ENCODE data around the gene FURIN.
A peak's percentile ranks its signal among the peaks of the same experiment; 100 is the strongest.
"Not testable (repeated sequence)": the region's sequence is repeated elsewhere in the genome, so short reads cannot be mapped to it uniquely, and the experiment has no call there.

FURIN gene

DNA sequence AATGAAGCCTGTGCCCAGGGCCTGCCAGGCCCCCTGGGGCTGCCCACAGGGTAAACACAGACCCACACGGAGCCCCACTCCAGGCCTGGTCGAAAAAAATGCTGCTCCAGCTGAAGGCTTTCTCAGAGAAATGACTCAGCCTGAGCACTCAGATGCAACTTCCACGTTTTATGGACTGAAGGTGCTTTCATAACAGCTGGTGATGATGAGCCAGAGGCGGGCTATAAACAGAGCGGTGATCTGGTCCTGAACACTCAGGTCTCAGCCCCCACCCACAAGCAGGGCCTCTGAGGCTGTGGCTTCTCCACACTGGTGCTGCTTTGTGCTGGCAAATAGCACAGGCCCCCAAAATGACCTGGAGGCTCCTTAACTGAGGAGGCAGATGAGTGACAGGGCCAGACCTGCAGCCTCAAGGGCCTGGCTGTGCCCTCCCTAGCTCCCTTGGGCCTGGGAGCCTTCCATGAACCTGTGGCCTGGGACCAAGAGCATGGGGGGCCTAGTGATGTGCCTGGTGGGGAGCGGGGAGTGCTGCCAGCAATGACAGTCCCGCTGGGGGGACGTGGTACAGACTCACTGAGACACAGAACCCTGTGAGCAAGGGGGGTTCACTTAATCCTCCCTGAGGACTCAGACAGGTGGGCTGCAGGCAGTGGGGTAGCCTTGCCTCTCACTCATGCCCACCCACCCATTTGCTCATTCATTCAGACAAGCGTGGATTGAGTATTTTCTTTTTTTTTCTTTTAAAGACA, 23.0 kb upstream of the FURIN start (continued):
- no peak for TF ChIP-seq BCL6B (tag by site-specific recombination; IDR thresholded peaks at IDR 0.05)
- TF ChIP-seq ZNF548 (tag by site-specific recombination; IDR thresholded peaks at IDR 0.05), result no peak
- TF ChIP-seq, protein P1, sequence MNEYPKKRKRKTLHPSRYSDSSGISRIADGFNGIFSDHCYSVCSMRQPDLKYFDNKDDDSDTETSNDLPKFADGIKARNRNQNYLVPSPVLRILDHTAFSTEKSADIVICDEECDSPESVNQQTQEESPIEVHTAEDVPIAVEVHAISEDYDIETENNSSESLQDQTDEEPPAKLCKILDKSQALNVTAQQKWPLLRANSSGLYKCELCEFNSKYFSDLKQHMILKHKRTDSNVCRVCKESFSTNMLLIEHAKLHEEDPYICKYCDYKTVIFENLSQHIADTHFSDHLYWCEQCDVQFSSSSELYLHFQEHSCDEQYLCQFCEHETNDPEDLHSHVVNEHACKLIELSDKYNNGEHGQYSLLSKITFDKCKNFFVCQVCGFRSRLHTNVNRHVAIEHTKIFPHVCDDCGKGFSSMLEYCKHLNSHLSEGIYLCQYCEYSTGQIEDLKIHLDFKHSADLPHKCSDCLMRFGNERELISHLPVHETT (tag by site-specific recombination; IDR thresholded peaks at IDR 0.05), result 0 out of 2 replicates have a peak, but pooled peaks have one; percentile 32
- TF ChIP-seq SCRT2 (tag by site-specific recombination; IDR thresholded peaks at IDR 0.05), result 0 out of 2 replicates have a peak, but pooled peaks have one; percentile 26
- TF ChIP-seq YY2 (tag by site-specific recombination; IDR thresholded peaks at IDR 0.05), result no peak
- no peak for TF ChIP-seq KLF7 (tag by site-specific recombination; IDR thresholded peaks at IDR 0.05; ENCODE audit: borderline replicate concordance)
- TF ChIP-seq, protein P2, sequence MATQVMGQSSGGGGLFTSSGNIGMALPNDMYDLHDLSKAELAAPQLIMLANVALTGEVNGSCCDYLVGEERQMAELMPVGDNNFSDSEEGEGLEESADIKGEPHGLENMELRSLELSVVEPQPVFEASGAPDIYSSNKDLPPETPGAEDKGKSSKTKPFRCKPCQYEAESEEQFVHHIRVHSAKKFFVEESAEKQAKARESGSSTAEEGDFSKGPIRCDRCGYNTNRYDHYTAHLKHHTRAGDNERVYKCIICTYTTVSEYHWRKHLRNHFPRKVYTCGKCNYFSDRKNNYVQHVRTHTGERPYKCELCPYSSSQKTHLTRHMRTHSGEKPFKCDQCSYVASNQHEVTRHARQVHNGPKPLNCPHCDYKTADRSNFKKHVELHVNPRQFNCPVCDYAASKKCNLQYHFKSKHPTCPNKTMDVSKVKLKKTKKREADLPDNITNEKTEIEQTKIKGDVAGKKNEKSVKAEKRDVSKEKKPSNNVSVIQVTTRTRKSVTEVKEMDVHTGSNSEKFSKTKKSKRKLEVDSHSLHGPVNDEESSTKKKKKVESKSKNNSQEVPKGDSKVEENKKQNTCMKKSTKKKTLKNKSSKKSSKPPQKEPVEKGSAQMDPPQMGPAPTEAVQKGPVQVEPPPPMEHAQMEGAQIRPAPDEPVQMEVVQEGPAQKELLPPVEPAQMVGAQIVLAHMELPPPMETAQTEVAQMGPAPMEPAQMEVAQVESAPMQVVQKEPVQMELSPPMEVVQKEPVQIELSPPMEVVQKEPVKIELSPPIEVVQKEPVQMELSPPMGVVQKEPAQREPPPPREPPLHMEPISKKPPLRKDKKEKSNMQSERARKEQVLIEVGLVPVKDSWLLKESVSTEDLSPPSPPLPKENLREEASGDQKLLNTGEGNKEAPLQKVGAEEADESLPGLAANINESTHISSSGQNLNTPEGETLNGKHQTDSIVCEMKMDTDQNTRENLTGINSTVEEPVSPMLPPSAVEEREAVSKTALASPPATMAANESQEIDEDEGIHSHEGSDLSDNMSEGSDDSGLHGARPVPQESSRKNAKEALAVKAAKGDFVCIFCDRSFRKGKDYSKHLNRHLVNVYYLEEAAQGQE (tag by site-specific recombination; IDR thresholded peaks at IDR 0.05), result no peak
- no peak for TF ChIP-seq ZNF223 (tag by site-specific recombination; IDR thresholded peaks at IDR 0.05)

DNA sequence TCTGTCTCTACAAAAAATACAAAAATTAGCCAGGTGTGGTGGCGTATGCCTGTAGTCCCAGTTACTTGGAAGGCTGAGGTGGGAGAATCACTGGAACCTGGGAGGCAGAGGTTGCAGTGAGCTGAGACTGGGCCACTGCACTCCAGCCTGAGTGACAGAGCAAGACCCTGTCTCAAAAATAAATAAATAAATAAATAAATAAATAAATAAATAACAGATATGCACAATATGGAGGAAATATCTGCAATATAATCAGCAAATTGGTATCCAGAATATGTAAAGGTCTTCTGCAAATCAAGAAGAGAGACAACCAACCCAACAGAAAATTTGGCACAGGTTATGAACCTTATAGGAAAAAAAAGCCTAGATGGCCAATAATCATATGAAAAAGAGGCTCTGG, 19.0 kb upstream of the FURIN start:
- H3K36me3 ChIP-seq (ENCODE audit: control insufficient read depth in 2 of 2, insufficient read depth in 1 of 2, low read length in 2 of 2); POLR2A ChIA-PET; H3K4me3 ChIP-seq (ENCODE audit: low read depth, low read length); H3K4me1 ChIP-seq (ENCODE audit: control insufficient read depth, insufficient read depth, low read length); H3K27ac ChIP-seq (ENCODE audit: extremely low read depth, low read depth, low read length); H3K9me3 ChIP-seq (ENCODE audit: control insufficient read depth, insufficient read depth, low read depth, low read length): not testable (repeated sequence)
- CTCF ChIA-PET, result interaction anchor here (0.6 to 1.2 kb wide), 4 partner anchors 37 to 706 kb away, joined by 3 read pairs; no protein-coding TSS in a partner anchor
- TF ChIP-seq, protein P2 (tag by site-specific recombination; IDR thresholded peaks at IDR 0.05), result peak; percentile 73; the same call in 1 of the 2 replicates
- TF ChIP-seq ZNF558 (tag by site-specific recombination; IDR thresholded peaks at IDR 0.05) (peak; percentile 72), ZNF560 (tag by site-specific recombination; IDR thresholded peaks at IDR 0.05; ENCODE audit: borderline replicate concordance) (0 out of 2 replicates have a peak, but pooled peaks have one; percentile 50), ZNF529 (tag by site-specific recombination; IDR thresholded peaks at IDR 0.05; ENCODE audit: insufficient replicate concordance) (peak; percentile 26), GLI2 (tag by site-specific recombination; IDR thresholded peaks at IDR 0.05; ENCODE audit: borderline replicate concordance, low read depth) (peak; percentile 9; the same call in 1 of the 2 replicates), ZBTB21 (tag by site-specific recombination; IDR thresholded peaks at IDR 0.05) (0 out of 2 replicates have a peak, but pooled peaks have one; percentile 41), ZNF292 (tag by site-specific recombination; IDR thresholded peaks at IDR 0.05; ENCODE audit: borderline replicate concordance, low read depth) (peak; percentile 87), ZNF404 (tag by site-specific recombination; IDR thresholded peaks at IDR 0.05) (0 out of 2 replicates have a peak, but pooled peaks have one; percentile 48), ZNF426 (tag by site-specific recombination; IDR thresholded peaks at IDR 0.05) (peak; percentile 78), ZBTB8A (tag by site-specific recombination; IDR thresholded peaks at IDR 0.05) (peak; percentile 72)
- TF ChIP-seq, protein P3, sequence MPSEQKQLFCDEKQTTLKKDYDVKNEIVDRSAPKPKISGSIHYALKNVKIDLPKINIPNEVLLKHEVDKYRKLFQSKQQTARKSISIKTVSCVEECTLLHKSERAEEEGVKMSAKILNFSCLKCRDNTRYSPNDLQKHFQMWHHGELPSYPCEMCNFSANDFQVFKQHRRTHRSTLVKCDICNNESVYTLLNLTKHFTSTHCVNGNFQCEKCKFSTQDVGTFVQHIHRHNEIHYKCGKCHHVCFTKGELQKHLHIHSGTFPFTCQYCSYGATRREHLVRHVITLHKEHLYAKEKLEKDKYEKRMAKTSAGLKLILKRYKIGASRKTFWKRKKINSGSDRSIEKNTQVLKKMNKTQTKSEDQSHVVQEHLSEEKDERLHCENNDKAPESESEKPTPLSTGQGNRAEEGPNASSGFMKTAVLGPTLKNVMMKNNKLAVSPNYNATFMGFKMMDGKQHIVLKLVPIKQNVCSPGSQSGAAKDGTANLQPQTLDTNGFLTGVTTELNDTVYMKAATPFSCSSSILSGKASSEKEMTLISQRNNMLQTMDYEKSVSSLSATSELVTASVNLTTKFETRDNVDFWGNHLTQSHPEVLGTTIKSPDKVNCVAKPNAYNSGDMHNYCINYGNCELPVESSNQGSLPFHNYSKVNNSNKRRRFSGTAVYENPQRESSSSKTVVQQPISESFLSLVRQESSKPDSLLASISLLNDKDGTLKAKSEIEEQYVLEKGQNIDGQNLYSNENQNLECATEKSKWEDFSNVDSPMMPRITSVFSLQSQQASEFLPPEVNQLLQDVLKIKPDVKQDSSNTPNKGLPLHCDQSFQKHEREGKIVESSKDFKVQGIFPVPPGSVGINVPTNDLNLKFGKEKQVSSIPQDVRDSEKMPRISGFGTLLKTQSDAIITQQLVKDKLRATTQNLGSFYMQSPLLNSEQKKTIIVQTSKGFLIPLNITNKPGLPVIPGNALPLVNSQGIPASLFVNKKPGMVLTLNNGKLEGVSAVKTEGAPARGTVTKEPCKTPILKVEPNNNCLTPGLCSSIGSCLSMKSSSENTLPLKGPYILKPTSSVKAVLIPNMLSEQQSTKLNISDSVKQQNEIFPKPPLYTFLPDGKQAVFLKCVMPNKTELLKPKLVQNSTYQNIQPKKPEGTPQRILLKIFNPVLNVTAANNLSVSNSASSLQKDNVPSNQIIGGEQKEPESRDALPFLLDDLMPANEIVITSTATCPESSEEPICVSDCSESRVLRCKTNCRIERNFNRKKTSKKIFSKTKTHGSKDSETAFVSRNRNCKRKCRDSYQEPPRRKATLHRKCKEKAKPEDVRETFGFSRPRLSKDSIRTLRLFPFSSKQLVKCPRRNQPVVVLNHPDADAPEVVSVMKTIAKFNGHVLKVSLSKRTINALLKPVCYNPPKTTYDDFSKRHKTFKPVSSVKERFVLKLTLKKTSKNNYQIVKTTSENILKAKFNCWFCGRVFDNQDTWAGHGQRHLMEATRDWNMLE (tag by site-specific recombination; conservative IDR thresholded peaks at IDR 0.05; ENCODE audit: low read depth), result peak; percentile 89

Data from HEK293 (cell line).